HepG2 (cell line): ENCODE results near the gene MBD5.

Experiments
- ATF7-NPFF ChIP-seq: sonication (generic); formaldehyde crosslinking; IDR thresholded peaks from 2 replicates; pipeline ENCODE4 v1.8.1; 2023; ENCODE audit warnings: mild to moderate bottlenecking, low read depth, missing genetic modification reagents, moderate library complexity
- FOXC1 ChIP-seq: sonication (generic); formaldehyde crosslinking; IDR thresholded peaks from 2 replicates; pipeline ENCODE4 v1.8.0; 2022; ENCODE audit warnings: mild to moderate bottlenecking, missing genetic modification reagents, borderline replicate concordance
- HDAC1 ChIP-seq: sonication (generic); formaldehyde crosslinking; IDR thresholded peaks from 2 replicates; pipeline ENCODE4 v1.5.1; 2020; ENCODE audit warnings: mild to moderate bottlenecking, missing genetic modification reagents
- HMG20B ChIP-seq: conservative IDR thresholded peaks from 2 replicates; pipeline ENCODE4 v1.6.1; 2016; ENCODE audit warnings: missing genetic modification reagents, missing compliant biosample characterization

DNA sequence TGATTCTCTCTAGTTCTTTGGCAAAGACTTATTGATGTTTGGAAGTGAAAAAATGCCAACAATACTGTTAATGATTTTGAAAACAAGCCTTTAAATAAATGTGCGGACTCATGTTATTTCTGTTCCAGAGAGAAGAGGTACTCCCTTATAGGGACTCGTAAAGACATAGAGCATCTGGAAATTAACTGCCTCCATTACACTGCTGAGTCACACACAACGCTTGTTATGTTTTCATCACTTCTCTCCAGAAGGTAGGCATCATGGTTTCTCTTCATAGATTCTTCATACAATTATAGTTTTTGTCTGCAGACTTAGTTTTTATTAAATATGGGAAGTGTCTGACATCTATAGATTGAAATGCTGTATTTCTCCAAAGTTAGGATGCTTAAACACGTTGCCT lies 321.2 kb downstream of the MBD5 start:
- no peak for TF ChIP-seq HMG20B
- no peak for TF ChIP-seq HDAC1 (CRISPR knock-in tag)
- TF ChIP-seq ATF7-NPFF: no peak
- no peak for TF ChIP-seq FOXC1 (CRISPR knock-in tag)
